DMS79 treated with DMSO at 0.1 percent for 48 hours (cell line): Measurements from ENCODE around the gene ZBBX.

Experiments used
- DNase-seq: peaks from one replicate; lab custom pipeline; 2025; lab: John Stamatoyannopoulos, UW

Gene ZBBX

GRCh38 chr3:167305340-167305890 is 74.7 kb downstream of the ZBBX start:
- no peak for DNase-seq

- no peak for DNase-seq
These were observed 76.0 kb downstream of the ZBBX start for GRCh38 chr3:167304077-167304476.

- no peak for DNase-seq
These were observed 77.4 kb downstream of the ZBBX start for GRCh38 chr3:167302678-167303077.

- no peak for DNase-seq
These were observed 79.9 kb downstream of the ZBBX start for GRCh38 chr3:167300207-167300606.

- DNase-seq: no peak
These were observed 90.7 kb downstream of the ZBBX start for GRCh38 chr3:167289435-167289834.

- DNase-seq: no peak
These were observed 91.4 kb downstream of the ZBBX start for GRCh38 chr3:167288737-167289136.

- DNase-seq: no peak
These were observed 92.8 kb downstream of the ZBBX start for GRCh38 chr3:167287308-167287707.

- DNase-seq: no peak
These were observed 105.8 kb downstream of the ZBBX start for GRCh38 chr3:167274141-167274874.

GRCh38 chr3:167253037-167253436 is 127.1 kb downstream of the ZBBX start:
- DNase-seq: no peak

GRCh38 chr3:167251678-167252077 is 128.4 kb downstream of the ZBBX start:
- no peak for DNase-seq

- no peak for DNase-seq
These were observed 133.8 kb downstream of the ZBBX start for GRCh38 chr3:167246252-167246651.

GRCh38 chr3:167241048-167241845 is 138.8 kb downstream of the ZBBX start:
- DNase-seq: no peak

- no peak for DNase-seq
These were observed 152.0 kb downstream of the ZBBX start for GRCh38 chr3:167228135-167228534.

GRCh38 chr3:167225821-167226220 is 154.3 kb downstream of the ZBBX start:
- DNase-seq: no peak

- no peak for DNase-seq
These were observed 171.1 kb downstream of the ZBBX start for GRCh38 chr3:167209011-167209410.

GRCh38 chr3:167203062-167203461 is 177.0 kb downstream of the ZBBX start:
- DNase-seq: no peak

- no peak for DNase-seq
These were observed 181.0 kb downstream of the ZBBX start for GRCh38 chr3:167198949-167199600.
